Epithelial cell of esophagus (primary cell): ENCODE results near the gene PRKAB2.

ENCODE experiments used
- DNase-seq: peaks from one replicate; pipeline ENCODE4 v3.0.0; 2010; ENCODE audit warnings: low read depth
- H3K4me3 ChIP-seq: 2 replicates; pipeline ENCODE4 v1.5.1; 2011; ENCODE audit warnings: mild to moderate bottlenecking, low read length, control low read depth
- TF ChIP-seq, protein P1 (sequence below): IDR thresholded peaks from 2 replicates; pipeline ENCODE4 v1.5.1; 2011; ENCODE audit warnings: low read depth, mild to moderate bottlenecking, low read length, control low read depth, inconsistent platforms; ENCODE audit not compliant: insufficient read depth; ENCODE audit errors: missing control alignments

The PRKAB2 gene

DNA sequence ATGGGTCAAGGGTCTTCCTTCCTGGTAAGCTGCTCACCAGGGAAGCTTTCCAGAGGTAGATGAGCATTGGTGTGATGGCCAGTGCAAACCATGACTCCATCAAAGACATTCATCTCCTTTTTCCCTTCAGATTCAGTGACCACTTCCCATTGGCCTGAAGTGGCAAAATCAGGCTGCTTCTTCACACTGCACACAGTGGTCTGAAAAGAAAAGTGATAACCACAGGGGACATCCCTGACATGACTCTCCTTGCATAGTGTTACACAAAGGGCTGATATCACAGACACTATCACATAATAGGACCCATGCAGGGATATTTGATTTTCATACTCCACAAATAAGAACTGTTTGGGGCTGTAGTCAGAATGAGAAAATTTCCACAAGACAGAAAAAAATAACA, 41.0 kb upstream of the PRKAB2 start:
- TF ChIP-seq, protein P1, sequence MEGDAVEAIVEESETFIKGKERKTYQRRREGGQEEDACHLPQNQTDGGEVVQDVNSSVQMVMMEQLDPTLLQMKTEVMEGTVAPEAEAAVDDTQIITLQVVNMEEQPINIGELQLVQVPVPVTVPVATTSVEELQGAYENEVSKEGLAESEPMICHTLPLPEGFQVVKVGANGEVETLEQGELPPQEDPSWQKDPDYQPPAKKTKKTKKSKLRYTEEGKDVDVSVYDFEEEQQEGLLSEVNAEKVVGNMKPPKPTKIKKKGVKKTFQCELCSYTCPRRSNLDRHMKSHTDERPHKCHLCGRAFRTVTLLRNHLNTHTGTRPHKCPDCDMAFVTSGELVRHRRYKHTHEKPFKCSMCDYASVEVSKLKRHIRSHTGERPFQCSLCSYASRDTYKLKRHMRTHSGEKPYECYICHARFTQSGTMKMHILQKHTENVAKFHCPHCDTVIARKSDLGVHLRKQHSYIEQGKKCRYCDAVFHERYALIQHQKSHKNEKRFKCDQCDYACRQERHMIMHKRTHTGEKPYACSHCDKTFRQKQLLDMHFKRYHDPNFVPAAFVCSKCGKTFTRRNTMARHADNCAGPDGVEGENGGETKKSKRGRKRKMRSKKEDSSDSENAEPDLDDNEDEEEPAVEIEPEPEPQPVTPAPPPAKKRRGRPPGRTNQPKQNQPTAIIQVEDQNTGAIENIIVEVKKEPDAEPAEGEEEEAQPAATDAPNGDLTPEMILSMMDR, result no peak
- H3K4me3 ChIP-seq, result no peak overlapping the region
- no peak for DNase-seq

DNA sequence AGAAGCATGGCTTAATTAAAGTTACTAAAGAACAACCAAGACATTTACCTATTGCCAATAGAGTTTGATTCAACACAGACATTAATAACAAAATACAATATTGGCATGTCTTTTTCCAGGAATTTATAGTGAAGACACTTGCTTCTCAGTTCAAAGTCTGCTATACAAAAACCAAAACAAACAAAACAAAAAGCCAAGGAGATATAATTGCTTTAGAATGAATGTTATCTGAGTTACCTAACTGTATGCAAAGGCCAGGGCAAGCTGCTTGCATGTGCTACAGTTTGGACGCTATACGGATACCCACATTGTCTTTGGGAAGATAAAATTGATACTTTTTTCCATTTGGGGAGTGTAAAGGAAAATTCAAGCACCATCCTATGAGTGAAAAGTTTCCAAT, 39.3 kb upstream of the PRKAB2 start:
- TF ChIP-seq, protein P1, result no peak
- DNase-seq, result no peak

DNA sequence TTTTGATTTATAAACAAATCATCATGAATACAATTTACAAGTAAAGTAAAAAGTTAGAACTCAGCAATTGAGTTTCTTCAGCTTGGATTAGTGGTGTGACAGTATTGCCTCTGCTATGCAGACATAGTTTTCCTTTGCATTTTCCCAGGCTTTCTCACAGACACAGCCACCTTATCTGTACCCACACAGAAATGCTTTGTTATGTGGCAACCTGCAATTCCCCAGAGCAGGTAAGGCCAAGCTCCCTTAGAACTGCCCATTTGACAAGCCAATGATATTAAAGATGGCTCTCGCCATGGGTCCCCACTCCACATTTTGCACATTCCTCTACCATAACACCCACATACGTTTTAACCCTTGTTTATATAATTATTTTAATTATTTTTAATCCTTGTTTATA, 38.7 kb upstream of the PRKAB2 start:
- no peak for DNase-seq
- TF ChIP-seq, protein P1, result no peak
- H3K4me3 ChIP-seq, result no peak overlapping the region

More for the DNA sequence above, 39.3 kb upstream of the PRKAB2 start:
- no peak overlapping the region for H3K4me3 ChIP-seq

DNA sequence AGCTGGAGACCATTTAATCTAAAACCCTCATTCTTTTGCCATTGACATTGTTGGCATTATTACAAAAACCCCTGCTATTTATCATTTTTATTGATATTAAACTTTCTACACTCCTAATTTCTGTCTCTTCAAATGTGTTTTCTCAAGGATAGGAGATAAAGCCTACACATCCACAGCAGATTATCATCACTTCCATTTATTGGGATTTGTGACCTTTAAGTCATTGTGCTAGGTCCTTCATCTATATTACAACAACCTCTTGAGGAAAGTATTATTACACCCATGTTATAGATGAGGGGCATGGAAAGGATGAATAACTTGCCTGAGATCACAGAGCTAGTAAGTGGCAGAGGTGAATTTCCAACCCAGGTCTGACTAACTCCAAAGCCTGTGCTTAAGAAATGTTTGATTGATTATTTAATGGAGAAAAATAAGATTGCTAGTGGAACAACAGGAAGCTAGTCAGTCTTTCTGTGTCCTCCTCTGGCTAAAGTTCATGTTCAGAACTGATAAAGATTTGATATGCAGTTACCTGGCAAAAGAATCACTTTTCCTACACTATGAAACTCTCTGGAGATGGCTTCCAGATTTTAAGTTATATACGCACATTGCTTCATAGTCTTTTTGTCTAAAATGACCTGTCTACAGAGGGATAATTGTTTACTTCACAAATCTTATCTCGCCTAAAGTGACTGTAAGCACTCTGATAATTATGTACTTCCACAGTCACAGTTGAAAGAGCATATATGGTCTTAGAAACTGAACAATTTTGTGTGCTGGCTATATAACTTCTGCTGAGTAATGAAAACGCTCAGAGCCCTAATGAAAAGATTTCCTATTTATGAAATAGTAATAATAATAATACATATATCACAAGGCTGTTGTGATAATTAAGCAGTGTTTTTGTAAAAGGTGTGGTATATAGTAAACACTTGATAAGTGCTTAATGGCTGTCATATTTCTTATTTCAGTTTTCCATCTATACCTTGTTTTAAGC, 37.9 kb upstream of the PRKAB2 start:
- TF ChIP-seq, protein P1, result no peak
- no peak for DNase-seq
- H3K4me3 ChIP-seq, result no peak overlapping the region

DNA sequence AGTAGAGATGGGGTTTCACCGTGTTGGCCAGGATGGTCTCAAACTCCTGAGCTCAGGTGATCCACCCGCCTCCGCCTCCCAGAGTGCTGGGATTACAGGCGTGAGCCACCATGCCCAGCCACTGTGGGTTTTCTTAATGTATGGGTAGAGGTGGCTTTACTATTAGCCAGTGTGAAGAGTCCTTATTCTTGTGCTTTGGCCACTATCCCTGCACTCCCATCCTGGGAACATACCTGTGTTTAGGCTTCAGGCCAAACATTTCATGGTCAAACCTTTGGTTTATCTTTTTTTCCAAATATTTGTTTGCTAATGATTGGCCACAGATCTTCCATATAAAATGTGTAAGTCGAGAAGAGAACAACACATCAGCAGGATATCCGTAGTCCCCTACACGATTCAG, 36.3 kb upstream of the PRKAB2 start:
- H3K4me3 ChIP-seq, result no peak overlapping the region
- no peak for DNase-seq
- TF ChIP-seq, protein P1, result no peak

DNA sequence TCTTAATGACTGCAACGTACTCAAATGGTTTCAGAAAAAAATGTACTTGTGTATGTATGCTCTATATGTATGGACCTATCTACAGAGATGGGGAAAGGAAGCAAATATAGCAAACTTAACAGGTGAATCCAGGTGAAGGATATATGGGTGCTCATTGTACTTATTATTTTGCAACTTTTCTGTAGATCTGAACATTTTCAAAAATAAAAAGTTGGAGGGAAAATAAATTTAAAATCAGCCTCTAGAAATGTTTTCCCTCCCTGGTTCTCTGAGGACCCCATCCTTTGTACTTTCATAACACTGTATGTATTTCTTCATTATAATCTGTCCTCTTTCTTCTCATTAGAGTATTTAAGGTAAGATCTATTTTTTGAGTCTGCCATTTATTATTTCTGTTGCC, 34.9 kb upstream of the PRKAB2 start:
- DNase-seq, result no peak
- H3K4me3 ChIP-seq, result no peak overlapping the region
- TF ChIP-seq, protein P1, result no peak
